SK-N-SH (cell line): ENCODE measurements around the gene LEFTY1. TPM values are rescaled to one million over a fixed set of nuclear protein-coding genes. Genes with fewer than 3 reads are reported as not detected.
"Not testable (repeated sequence)": the region's sequence is repeated elsewhere in the genome, so short reads cannot be mapped to it uniquely, and the experiment has no call there.

Source experiments
- CTCF ChIA-PET: fragments of 300-600, 350-600 bp; formaldehyde crosslinking; extraction: SDS; loops from one replicate; lab custom pipeline; 2021; lab: Yijun Ruan, JAX
- POLR2A ChIA-PET: fragments of 350-600 bp; sonication (Branson Sonifier 250); formaldehyde crosslinking; extraction: SDS; loops from one replicate; lab custom pipeline; 2020; ENCODE audit warnings: antibody characterized with exemption, inconsistent platforms; lab: Yijun Ruan, JAX
- DNase-seq: peaks from one replicate; pipeline ENCODE4 v3.0.0; 2012
- H2AFZ ChIP-seq: fragments of 200-600 bp; sonication (generic); 2 replicates; pipeline ENCODE4 v1.8.1; 2016; ENCODE audit warnings: antibody characterized with exemption, mild to moderate bottlenecking, low read depth
- H3F3A ChIP-seq: fragments of 200-600 bp; sonication (generic); replicated peaks from 2 replicates; pipeline ENCODE3; 2016; ENCODE audit warnings: antibody characterized with exemption, mild to moderate bottlenecking; ENCODE audit not compliant: insufficient read depth
- H3K27ac ChIP-seq, 2 experiments: fragments of 200-500 bp in 1 of 2; fragments of 200-600 bp in 1 of 2; sonication (Bioruptor generic) in 1 of 2; sonication (generic), shearing (Covaris generic) in 1 of 2; 2 replicates each; pipeline versions ENCODE4 v1.5.1 to v1.6.1; 2014 to 2016; ENCODE audit warnings: low read depth in 2 of 2, inconsistent platforms in 1 of 2, low read length in 1 of 2, mild to moderate bottlenecking in 1 of 2, mixed read lengths in 1 of 2
- H3K27me3 ChIP-seq: fragments of 200-600 bp; sonication (generic), shearing (Covaris generic); 2 replicates; pipeline ENCODE4 v1.6.1; 2016; ENCODE audit warnings: mixed run types; ENCODE audit not compliant: insufficient read depth
- H3K36me3 ChIP-seq, 2 experiments: fragments of 200-500 bp in 1 of 2; fragments of 200-600 bp in 1 of 2; sonication (Bioruptor generic) in 1 of 2; sonication (generic) in 1 of 2; replicated peaks in 1 of 2; 2 replicates each; pipeline versions ENCODE3 to v1.5.1; 2014 to 2016; ENCODE audit warnings: low read length in 1 of 2, mild to moderate bottlenecking in 1 of 2; ENCODE audit not compliant: insufficient read depth in 2 of 2, control insufficient read depth in 1 of 2
- H3K4me1 ChIP-seq, 2 experiments: fragments of 200-500 bp in 1 of 2; fragments of 200-600 bp in 1 of 2; sonication (Bioruptor generic) in 1 of 2; sonication (generic), shearing (Covaris generic) in 1 of 2; 2 replicates each; pipeline versions ENCODE4 v1.5.1 to v1.6.1; 2014 to 2016; ENCODE audit warnings: low read depth in 1 of 2, low read length in 1 of 2, mixed run types in 1 of 2; ENCODE audit not compliant: insufficient read depth in 2 of 2, control insufficient read depth in 1 of 2
- H3K4me2 ChIP-seq: fragments of 200-600 bp; sonication (generic), shearing (Covaris generic); 2 replicates; pipeline ENCODE4 v1.6.1; 2017; ENCODE audit warnings: mixed run types
- H3K4me3 ChIP-seq, 2 experiments: fragments of 200-500 bp in 1 of 2; fragments of 200-600 bp in 1 of 2; sonication (Bioruptor generic) in 1 of 2; sonication (generic), shearing (Covaris generic) in 1 of 2; 2 replicates each; pipeline versions ENCODE4 v1.5.1 to v1.8.1; 2014 to 2016; ENCODE audit warnings: low read depth in 2 of 2, inconsistent platforms in 1 of 2, low read length in 1 of 2, mild to moderate bottlenecking in 1 of 2, mixed read lengths in 1 of 2, moderate library complexity in 1 of 2
- H3K79me2 ChIP-seq: fragments of 200-600 bp; sonication (generic); 2 replicates; pipeline ENCODE4 v1.8.1; 2017; ENCODE audit warnings: mild to moderate bottlenecking; ENCODE audit not compliant: insufficient read depth
- H3K9ac ChIP-seq: fragments of 200-600 bp; sonication (generic); 2 replicates; pipeline ENCODE4 v1.6.1; 2017; ENCODE audit warnings: mixed run types
- H3K9me2 ChIP-seq: fragments of 200-600 bp; sonication (generic); 2 replicates; pipeline ENCODE4 v1.6.1; 2017; ENCODE audit warnings: mixed run types
- H3K9me3 ChIP-seq: fragments of 200-600 bp; sonication (generic); 2 replicates; pipeline ENCODE4 v1.6.1; 2017; ENCODE audit warnings: mixed run types, mild to moderate bottlenecking, moderate library complexity
- H4K20me1 ChIP-seq: fragments of 200-600 bp; sonication (generic); 2 replicates; pipeline ENCODE4 v1.6.1; 2017; ENCODE audit warnings: mild to moderate bottlenecking, mixed run types; ENCODE audit not compliant: insufficient read depth
- CHD2 ChIP-seq: fragments of 150-350 bp; IDR thresholded peaks from 2 replicates; pipeline ENCODE4 v1.6.1; 2018; ENCODE audit warnings: low read length; ENCODE audit not compliant: partially characterized antibody
- CTCF ChIP-seq: fragments of 200-600 bp; sonication (generic); IDR thresholded peaks from 2 replicates; pipeline ENCODE4 v1.6.1; 2017; ENCODE audit warnings: antibody characterized with exemption, mild to moderate bottlenecking, moderate library complexity
- ELF1 ChIP-seq: IDR thresholded peaks from 2 replicates; pipeline ENCODE4 v1.4.0; 2012
- EZH2phosphoT487 ChIP-seq: fragments of 200-600 bp; sonication (generic); IDR thresholded peaks from 2 replicates; pipeline ENCODE4 v1.6.1; 2017; ENCODE audit warnings: low read depth, mixed run types, mild to moderate bottlenecking, antibody characterized with exemption, moderate library complexity, borderline replicate concordance
- FOSL2 ChIP-seq: IDR thresholded peaks from 2 replicates; pipeline ENCODE4 v1.4.0; 2012; ENCODE audit warnings: low read depth, mild to moderate bottlenecking, moderate library complexity, borderline replicate concordance
- FOXJ3 ChIP-seq: sonication (generic); formaldehyde crosslinking; IDR thresholded peaks from 2 replicates; pipeline ENCODE4 v1.5.1; 2020; ENCODE audit warnings: mild to moderate bottlenecking, missing genetic modification reagents
- GATA2 ChIP-seq: sonication (generic); formaldehyde crosslinking; IDR thresholded peaks from 2 replicates; pipeline ENCODE4 v1.5.0; 2020; ENCODE audit warnings: mild to moderate bottlenecking, missing genetic modification reagents
- JUND ChIP-seq: IDR thresholded peaks from 2 replicates; pipeline ENCODE4 v1.4.0; 2012
- MAX ChIP-seq: IDR thresholded peaks from 2 replicates; pipeline ENCODE4 v1.4.0; 2012; ENCODE audit warnings: low read depth
- MEF2A ChIP-seq: IDR thresholded peaks from 2 replicates; pipeline ENCODE4 v1.4.0; 2012; ENCODE audit warnings: low read depth, borderline replicate concordance
- MXI1 ChIP-seq: IDR thresholded peaks from 2 replicates; pipeline ENCODE4 v1.6.1; 2012; ENCODE audit warnings: mild to moderate bottlenecking, low read depth, low read length, improper control_type of control experiment
- NFIC ChIP-seq: IDR thresholded peaks from 2 replicates; pipeline ENCODE4 v1.4.0; 2012; ENCODE audit warnings: borderline replicate concordance
- NRF1 ChIP-seq: IDR thresholded peaks from 2 replicates; pipeline ENCODE4 v1.6.1; 2012; ENCODE audit warnings: low read depth, mild to moderate bottlenecking, low read length
- PBX3 ChIP-seq: IDR thresholded peaks from 2 replicates; pipeline ENCODE4; 2012
- RCOR1 ChIP-seq: fragments of 150-350 bp; IDR thresholded peaks from 2 replicates; pipeline ENCODE4 v1.6.1; 2017; ENCODE audit warnings: antibody characterized with exemption, low read length
- REST ChIP-seq: IDR thresholded peaks from 2 replicates; pipeline ENCODE4 v1.6.1; 2012; ENCODE audit warnings: mild to moderate bottlenecking, low read depth, low read length, moderate library complexity
- RFX5 ChIP-seq: IDR thresholded peaks from 2 replicates; pipeline ENCODE4 v1.6.1; 2012; ENCODE audit warnings: mild to moderate bottlenecking, improper control_type of control experiment, low read length
- SMC3 ChIP-seq: IDR thresholded peaks from 2 replicates; pipeline ENCODE4 v1.6.1; 2012; ENCODE audit warnings: low read depth, low read length, improper control_type of control experiment
- TCF12 ChIP-seq: IDR thresholded peaks from 2 replicates; pipeline ENCODE4 v1.4.0; 2012
- TEAD4 ChIP-seq: IDR thresholded peaks from 2 replicates; pipeline ENCODE4 v1.4.0; 2012; ENCODE audit warnings: mild to moderate bottlenecking, borderline replicate concordance; ENCODE audit not compliant: insufficient read depth
- USF1 ChIP-seq: IDR thresholded peaks from 2 replicates; pipeline ENCODE4 v1.4.0; 2012; ENCODE audit warnings: low read depth, borderline replicate concordance
- WGBS: methylation state at CpG from one replicate; pipeline ENCODE4 v1.1.6; 2017; ENCODE audit warnings: low lambda C conversion rate; 5-methylcytosine and 5-hydroxymethylcytosine counted together
- polyA plus RNA-seq, 3 experiments: library from polyadenylated mRNA; depleted of rRNA; stranded (reverse); fragments of >200 nt; gene quantifications; 2 replicates each; pipeline ENCODE4 v1.2.3, GENCODE V29; 2012

The LEFTY1 gene
- polyA plus RNA-seq, 1 of the 3 experiments (the other 2 are of a cell fraction): 0.07 TPM

- TF ChIP-seq EZH2phosphoT487 (no peak), CTCF (no peak), REST (no peak), SMC3 (no peak), MXI1 (no peak), NFIC (no peak)
These were observed 47.6 kb upstream of the LEFTY1 start (continued) for GRCh38 chr1:225936523-225936922.

GRCh38 chr1:225936086-225936485, 47.1 kb upstream of the LEFTY1 start:
- H3K27ac ChIP-seq, POLR2A ChIA-PET: not testable (repeated sequence)
- CTCF ChIA-PET: interaction anchor here (1.7 to 2.7 kb wide), 2 partner anchors 461 kb away, joined by 4 to 12 read pairs; no protein-coding TSS in a partner anchor

GRCh38 chr1:225934711-225935110, 45.8 kb upstream of the LEFTY1 start:
- WGBS: 93% methylated on average over 5 of the region's 5 CpGs
- DNase-seq: no peak
- TF ChIP-seq ELF1: no peak
- no peak for TF ChIP-seq TEAD4
- no peak for TF ChIP-seq MAX
- no peak for TF ChIP-seq MEF2A
- TF ChIP-seq JUND: no peak
- no peak for TF ChIP-seq USF1
- no peak for TF ChIP-seq EZH2phosphoT487
- no peak for TF ChIP-seq FOSL2
- no peak for TF ChIP-seq GATA2 (CRISPR knock-in tag)
- TF ChIP-seq PBX3: no peak
- no peak for TF ChIP-seq NRF1
- TF ChIP-seq RCOR1: no peak
- TF ChIP-seq RFX5: no peak
- no peak for TF ChIP-seq TCF12
- no peak for TF ChIP-seq CHD2
- no peak for TF ChIP-seq FOXJ3 (CRISPR knock-in tag)

More at GRCh38 chr1:225936086-225936485, 47.1 kb upstream of the LEFTY1 start:
- peaks cover 0 to 11% of the 10 kb centered on the region in 2 experiments; a peak in 1 of 4 replicates for H3K4me1 ChIP-seq
- H3K27me3 ChIP-seq, DNase-seq, H3F3A ChIP-seq, H3K36me3 ChIP-seq, H3K9ac ChIP-seq, H2AFZ ChIP-seq, H3K9me2 ChIP-seq, H3K4me3 ChIP-seq, H3K9me3 ChIP-seq, H3K79me2 ChIP-seq, H3K4me2 ChIP-seq, H4K20me1 ChIP-seq: not testable (repeated sequence)
- WGBS: 91% methylated on average over 8 of the region's 8 CpGs

More at GRCh38 chr1:225934711-225935110, 45.8 kb upstream of the LEFTY1 start:
- Histone ChIP-seq H3K4me3 (no peak overlapping the region), H3K79me2 (no peaks in the 10 kb centered on the region), H3K4me2 (no peak overlapping the region), H4K20me1 (no peaks in the 10 kb centered on the region), H3K27ac (no peak overlapping the region), H3K36me3 (no peaks in the 10 kb centered on the region), H2AFZ (no peak overlapping the region), H3K9me3 (no peaks in the 10 kb centered on the region), H3F3A (peaks cover 4% of the 10 kb centered on the region), H3K9ac (no peak overlapping the region), H3K27me3 (no peaks in the 10 kb centered on the region), H3K4me1 (peaks cover 0 to 3% of the 10 kb centered on the region in 2 experiments; a peak in 1 of 4 replicates), H3K9me2 (no peaks in the 10 kb centered on the region)
- POLR2A ChIA-PET: no interaction called here
- CTCF ChIA-PET: interaction anchor here (1.5 to 1.7 kb wide), 2 partner anchors 11 to 460 kb away, joined by 4 to 5 read pairs; partner anchors contain the start of gene PYCR2
